H9 (cell line): ENCODE measurements around the gene SMYD4. TPM values are rescaled to one million over a fixed set of nuclear protein-coding genes. Genes with fewer than 3 reads are reported as not detected.

Source experiments
- DNase-seq: peaks from one replicate; pipeline ENCODE4 v3.0.0-alpha.2; 2017
- H2AFZ ChIP-seq: one replicate; pipeline ENCODE4 v1.6.1; 2013; ENCODE audit warnings: mild to moderate bottlenecking, low read length, control low read depth, moderate library complexity
- H2AK5ac ChIP-seq: 2 replicates; pipeline ENCODE4 v1.6.1; 2013; ENCODE audit warnings: low read length, control low read depth, mixed read lengths; ENCODE audit not compliant: insufficient read length
- H2BK120ac ChIP-seq: one replicate; pipeline ENCODE4 v1.6.1; 2013; ENCODE audit warnings: low read depth, mild to moderate bottlenecking, low read length, control low read depth, inconsistent platforms; ENCODE audit not compliant: poor library complexity, severe bottlenecking
- H2BK12ac ChIP-seq: 2 replicates; pipeline ENCODE4 v1.6.1; 2013; ENCODE audit warnings: low read length, control low read depth, mixed read lengths, low read depth; ENCODE audit not compliant: insufficient read length
- H2BK15ac ChIP-seq: 2 replicates; pipeline ENCODE4 v1.6.1; 2013; ENCODE audit warnings: low read depth, low read length, control low read depth
- H2BK20ac ChIP-seq: one replicate; pipeline ENCODE4 v1.6.1; 2013; ENCODE audit warnings: low read depth, mild to moderate bottlenecking, low read length, control low read depth, inconsistent platforms; ENCODE audit not compliant: poor library complexity, severe bottlenecking
- H2BK5ac ChIP-seq: 2 replicates; pipeline ENCODE4 v1.6.1; 2013; ENCODE audit warnings: low read length, control low read depth, mixed read lengths; ENCODE audit not compliant: insufficient read length
- H3K14ac ChIP-seq: 2 replicates; pipeline ENCODE4 v1.6.1; 2013; ENCODE audit warnings: low read length, control low read depth; ENCODE audit not compliant: insufficient read depth
- H3K18ac ChIP-seq: 2 replicates; pipeline ENCODE4 v1.6.1; 2013; ENCODE audit warnings: low read depth, mild to moderate bottlenecking, mixed read lengths, low read length, control low read depth; ENCODE audit not compliant: insufficient read length
- H3K23ac ChIP-seq: 2 replicates; pipeline ENCODE4 v1.6.1; 2013; ENCODE audit warnings: low read length, control low read depth, mixed read lengths, low read depth; ENCODE audit not compliant: insufficient read length
- H3K23me2 ChIP-seq: 2 replicates; pipeline ENCODE4 v1.6.1; 2013; ENCODE audit warnings: low read depth, mild to moderate bottlenecking, mixed read lengths, low read length, control low read depth; ENCODE audit not compliant: insufficient read length, poor library complexity, severe bottlenecking
- H3K27ac ChIP-seq: 2 replicates; pipeline ENCODE4 v1.5.1; 2013; ENCODE audit warnings: low read length, control low read depth, mixed read lengths, low read depth; ENCODE audit not compliant: insufficient read length
- H3K27me3 ChIP-seq: 2 replicates; pipeline ENCODE4 v1.6.1; 2013; ENCODE audit warnings: low read length, control low read depth, inconsistent platforms; ENCODE audit not compliant: insufficient read depth
- H3K4ac ChIP-seq: 2 replicates; pipeline ENCODE4 v1.6.1; 2013; ENCODE audit warnings: low read depth, mild to moderate bottlenecking, control low read depth, inconsistent platforms, low read length, moderate library complexity
- H3K4me1 ChIP-seq: 2 replicates; pipeline ENCODE4 v1.6.1; 2013; ENCODE audit warnings: low read length, control low read depth, inconsistent platforms; ENCODE audit not compliant: insufficient read depth
- H3K4me2 ChIP-seq: 2 replicates; pipeline ENCODE4 v1.6.1; 2013; ENCODE audit warnings: low read length, control low read depth, mixed read lengths; ENCODE audit not compliant: insufficient read length, insufficient read depth
- H3K56ac ChIP-seq: 2 replicates; pipeline ENCODE4 v1.6.1; 2013; ENCODE audit warnings: low read depth, mild to moderate bottlenecking, mixed read lengths, low read length, control low read depth; ENCODE audit not compliant: insufficient read length
- H3K79me1 ChIP-seq: 2 replicates; pipeline ENCODE4 v1.6.1; 2013; ENCODE audit warnings: low read depth, mild to moderate bottlenecking, moderate library complexity, low read length, control low read depth, inconsistent platforms; ENCODE audit not compliant: insufficient read depth, poor library complexity, severe bottlenecking
- H3K79me2 ChIP-seq: 2 replicates; pipeline ENCODE4 v1.6.1; 2013; ENCODE audit warnings: low read length, control low read depth, inconsistent platforms; ENCODE audit not compliant: insufficient read depth
- H3K9ac ChIP-seq: 2 replicates; pipeline ENCODE4 v1.6.1; 2013; ENCODE audit warnings: low read length, control low read depth, mixed read lengths; ENCODE audit not compliant: insufficient read length; ENCODE audit errors: extremely low read depth
- H3K9me3 ChIP-seq: one replicate; pipeline ENCODE4 v1.6.1; 2013; ENCODE audit warnings: low read depth, low read length, inconsistent platforms; ENCODE audit not compliant: control insufficient read depth
- H3T11ph ChIP-seq: one replicate; pipeline ENCODE4 v1.6.1; 2013; ENCODE audit warnings: mild to moderate bottlenecking, low read length, control low read depth, inconsistent platforms
- H4K20me1 ChIP-seq: one replicate; pipeline ENCODE4 v1.6.1; 2013; ENCODE audit not compliant: control insufficient read depth, insufficient read length, insufficient read depth
- H4K5ac ChIP-seq: 2 replicates; pipeline ENCODE4 v1.6.1; 2013; ENCODE audit warnings: low read depth, mild to moderate bottlenecking, mixed read lengths, low read length, control low read depth; ENCODE audit not compliant: insufficient read length
- H4K8ac ChIP-seq: replicated peaks from 2 replicates; pipeline ENCODE4 v1.6.1; 2013; ENCODE audit warnings: low read length, control low read depth, mixed read lengths, low read depth; ENCODE audit not compliant: insufficient read length
- H4K91ac ChIP-seq: 2 replicates; pipeline ENCODE4 v1.6.1; 2013; ENCODE audit warnings: low read depth, mild to moderate bottlenecking, moderate library complexity, mixed read lengths, low read length, control low read depth; ENCODE audit not compliant: insufficient read length
- H3K27ac Mint-ChIP-seq, 3 experiments: 2 replicates in 2 of 3; 3 replicates in 1 of 3; pipeline ENCODE4 v1.8.0; 2020 to 2021; ENCODE audit warnings: mixed read lengths in 3 of 3, mild to moderate bottlenecking in 1 of 3, moderate library complexity in 1 of 3
- H3K27me3 Mint-ChIP-seq: 2 replicates; pipeline ENCODE4 v1.8.0; 2021; ENCODE audit warnings: low read depth, mild to moderate bottlenecking, moderate library complexity, mixed read lengths
- H3K36me3 Mint-ChIP-seq, 3 experiments: 2 replicates in 2 of 3; 3 replicates in 1 of 3; pipeline ENCODE4 v1.8.0; 2020 to 2021; ENCODE audit warnings: low read depth in 3 of 3, mixed read lengths in 3 of 3; ENCODE audit not compliant: insufficient read depth in 1 of 3
- H3K4me1 Mint-ChIP-seq, 2 experiments: 2 replicates each; pipeline ENCODE4 v1.8.0; 2020; ENCODE audit warnings: mixed read lengths in 2 of 2
- H3K4me3 Mint-ChIP-seq, 2 experiments: 2 replicates in 1 of 2; 3 replicates in 1 of 2; pipeline ENCODE4 v1.8.0; 2020 to 2021; ENCODE audit warnings: mild to moderate bottlenecking in 2 of 2, mixed read lengths in 2 of 2, moderate library complexity in 1 of 2
- H3K9me3 Mint-ChIP-seq, 2 experiments: 2 replicates in 1 of 2; 3 replicates in 1 of 2; pipeline ENCODE4 v1.8.0; 2020; ENCODE audit warnings: mild to moderate bottlenecking in 2 of 2, mixed read lengths in 2 of 2, moderate library complexity in 1 of 2
- CTCF ChIP-seq: fragments of 200-600 bp; sonication (generic); conservative IDR thresholded peaks from 3 replicates; pipeline ENCODE4 v1.8.0; 2021; ENCODE audit warnings: antibody characterized with exemption, mild to moderate bottlenecking
- WGBS: extraction: QIAGEN DNeasy Blood & Tissue Kit; methylation state at CpG from one replicate; pipeline ENCODE4 v1.1.7; 2013; ENCODE audit warnings: missing lambda C conversion rate, low lambda C conversion rate, mixed read lengths; ENCODE audit not compliant: insufficient read length; ENCODE audit errors: extremely low coverage; 5-methylcytosine and 5-hydroxymethylcytosine counted together
- total RNA-seq: library from RNA; stranded (reverse); gene quantifications from 2 replicates; pipeline ENCODE4 v1.2.1, GENCODE V29; 2021

The SMYD4 gene
- total RNA-seq, 1 experiment from 2014 or later, result 28.8 TPM

- no peak overlapping the region for H2AFZ ChIP-seq
- Mint-ChIP-seq H3K9me3 (no peaks in the 10 kb centered on the region), H3K27me3 (no peaks in the 10 kb centered on the region), H3K4me3 (no peak overlapping the region), H3K27ac (no peak overlapping the region; a peak in 1 of 7 replicates), H3K4me1 (peaks cover 6 to 8% of the 10 kb centered on the region in 2 experiments), H3K36me3 (peaks cover 22 to 41% (median 40%) of the 10 kb centered on the region in 3 experiments)
- no peak overlapping the region for H4K8ac ChIP-seq
- no peaks in the 10 kb centered on the region for H4K20me1 ChIP-seq
- WGBS, result no CpG with 5 or more reads among the region's 7 CpGs
- no peak overlapping the region for H3K14ac ChIP-seq
- H2AK5ac ChIP-seq, result no peak overlapping the region
- H2BK20ac ChIP-seq, result no peak overlapping the region
- no peak overlapping the region for H4K91ac ChIP-seq
- H3K4ac ChIP-seq, result no peak overlapping the region
- no peak overlapping the region for H4K5ac ChIP-seq
- H3T11ph ChIP-seq, result no peak overlapping the region
- no peak overlapping the region for H3K56ac ChIP-seq
- H3K23me2 ChIP-seq, result no peaks in the 10 kb centered on the region
- no peak overlapping the region for H3K9ac ChIP-seq
- H3K27ac ChIP-seq, result no peak overlapping the region
- no peak for TF ChIP-seq CTCF
- H3K27me3 ChIP-seq, result no peaks in the 10 kb centered on the region
- no peaks in the 10 kb centered on the region for H3K79me2 ChIP-seq
- no peaks in the 10 kb centered on the region for H3K4me1 ChIP-seq
- H2BK15ac ChIP-seq, result no peak overlapping the region
- peaks cover 5% of the 10 kb centered on the region for H3K79me1 ChIP-seq
- H2BK12ac ChIP-seq, result no peak overlapping the region
- no peak overlapping the region for H3K23ac ChIP-seq
- H3K18ac ChIP-seq, result no peak overlapping the region
- H2BK120ac ChIP-seq, result no peak overlapping the region
- H3K4me2 ChIP-seq, result no peak overlapping the region
- DNase-seq, result no peak
- H3K9me3 ChIP-seq, result no peaks in the 10 kb centered on the region
- H2BK5ac ChIP-seq, result no peak overlapping the region
Measured at GRCh38 chr17:1820528-1821252, 9.0 kb downstream of the SMYD4 start.
